ENCODE measurements around the gene CSK. TPM values are rescaled to one million over a fixed set of nuclear protein-coding genes. Genes with fewer than 3 reads are reported as not detected.

The CSK gene
- polyA plus RNA-seq, 1 of the 3 experiments (the other 2 are of a cell fraction) = 53.1 TPM

DNA sequence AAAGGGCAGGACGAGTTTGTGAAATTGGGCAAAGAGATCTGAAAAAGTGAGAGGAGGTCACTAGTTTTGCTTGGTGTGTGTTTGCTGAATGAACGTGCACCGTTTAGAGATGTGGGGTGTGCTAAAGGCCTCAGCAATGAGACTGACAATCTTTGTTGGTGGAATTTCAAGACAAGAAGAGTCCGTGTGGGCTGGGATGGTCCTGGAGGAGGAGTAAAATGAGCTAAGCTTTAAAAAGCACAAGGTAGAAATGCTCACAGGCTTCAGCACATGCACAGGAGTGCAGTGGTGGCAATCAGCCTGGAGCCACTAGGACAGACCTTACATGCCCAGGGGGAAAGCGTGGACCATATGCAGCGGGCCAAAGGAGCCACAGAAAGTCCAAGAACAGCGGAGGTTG, 43.1 kb downstream of the CSK start:
- CTCF ChIA-PET = interaction anchor here (1.0 to 10.2 kb wide), 7 partner anchors 8 to 126 kb away, joined by 4 to 82 read pairs (median 7); partner anchors contain the start of gene CSK
- H3K9me2 ChIP-seq = no peaks in the 10 kb centered on the region
- no peak overlapping the region for H3K4me2 ChIP-seq
- H3K27me3 ChIP-seq (ENCODE audit: insufficient read depth) = peaks cover 24% of the 10 kb centered on the region; the same call in 1 of the 2 replicates
- WGBS (ENCODE audit: low lambda C conversion rate) = 36% methylated on average over 7 of the region's 7 CpGs
- POLR2A ChIA-PET = no interaction called here
- H3K79me2 ChIP-seq (ENCODE audit: insufficient read depth) = no peaks in the 10 kb centered on the region
- H3K27ac ChIP-seq (ENCODE audit: low read depth in 2 of 2, low read length in 1 of 2) = no peak overlapping the region
- no peak overlapping the region for H3K9ac ChIP-seq
- no peak overlapping the region for H2AFZ ChIP-seq (ENCODE audit: low read depth)
- no peak overlapping the region for H3K4me3 ChIP-seq (ENCODE audit: low read depth in 2 of 2, low read length in 1 of 2)
- H3K4me1 ChIP-seq (ENCODE audit: control insufficient read depth in 1 of 2, insufficient read depth in 2 of 2, low read depth in 1 of 2, low read length in 1 of 2) = peaks cover 0 to 19% of the 10 kb centered on the region in 2 experiments; a peak in 1 of 4 replicates
- no peaks in the 10 kb centered on the region for H4K20me1 ChIP-seq (ENCODE audit: insufficient read depth)
- no peak for DNase-seq
- H3K36me3 ChIP-seq (replicated peaks in 1 of 2; ENCODE audit: control insufficient read depth in 1 of 2, insufficient read depth in 2 of 2, low read length in 1 of 2) = no peaks in the 10 kb centered on the region
- TF ChIP-seq, protein P1, sequence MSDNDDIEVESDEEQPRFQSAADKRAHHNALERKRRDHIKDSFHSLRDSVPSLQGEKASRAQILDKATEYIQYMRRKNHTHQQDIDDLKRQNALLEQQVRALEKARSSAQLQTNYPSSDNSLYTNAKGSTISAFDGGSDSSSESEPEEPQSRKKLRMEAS (IDR thresholded peaks at IDR 0.05; ENCODE audit: low read depth) = no peak
- TF ChIP-seq, protein P2, sequence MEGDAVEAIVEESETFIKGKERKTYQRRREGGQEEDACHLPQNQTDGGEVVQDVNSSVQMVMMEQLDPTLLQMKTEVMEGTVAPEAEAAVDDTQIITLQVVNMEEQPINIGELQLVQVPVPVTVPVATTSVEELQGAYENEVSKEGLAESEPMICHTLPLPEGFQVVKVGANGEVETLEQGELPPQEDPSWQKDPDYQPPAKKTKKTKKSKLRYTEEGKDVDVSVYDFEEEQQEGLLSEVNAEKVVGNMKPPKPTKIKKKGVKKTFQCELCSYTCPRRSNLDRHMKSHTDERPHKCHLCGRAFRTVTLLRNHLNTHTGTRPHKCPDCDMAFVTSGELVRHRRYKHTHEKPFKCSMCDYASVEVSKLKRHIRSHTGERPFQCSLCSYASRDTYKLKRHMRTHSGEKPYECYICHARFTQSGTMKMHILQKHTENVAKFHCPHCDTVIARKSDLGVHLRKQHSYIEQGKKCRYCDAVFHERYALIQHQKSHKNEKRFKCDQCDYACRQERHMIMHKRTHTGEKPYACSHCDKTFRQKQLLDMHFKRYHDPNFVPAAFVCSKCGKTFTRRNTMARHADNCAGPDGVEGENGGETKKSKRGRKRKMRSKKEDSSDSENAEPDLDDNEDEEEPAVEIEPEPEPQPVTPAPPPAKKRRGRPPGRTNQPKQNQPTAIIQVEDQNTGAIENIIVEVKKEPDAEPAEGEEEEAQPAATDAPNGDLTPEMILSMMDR (IDR thresholded peaks at IDR 0.05) = no peak
- no peaks in the 10 kb centered on the region for H3K9me3 ChIP-seq
- no peaks in the 10 kb centered on the region for H3F3A ChIP-seq (replicated peaks; ENCODE audit: insufficient read depth)

- Histone ChIP-seq H3K9ac (no peak overlapping the region), H3K4me2 (no peak overlapping the region), H4K20me1 (ENCODE audit: insufficient read depth) (no peaks in the 10 kb centered on the region), H3K9me3 (no peaks in the 10 kb centered on the region), H3K36me3 (replicated peaks in 1 of 2; ENCODE audit: control insufficient read depth in 1 of 2, insufficient read depth in 2 of 2, low read length in 1 of 2) (no peaks in the 10 kb centered on the region), H3K9me2 (no peaks in the 10 kb centered on the region), H3K27ac (ENCODE audit: low read depth in 2 of 2, low read length in 1 of 2) (no peak overlapping the region), H3K79me2 (ENCODE audit: insufficient read depth) (no peaks in the 10 kb centered on the region), H3K4me1 (ENCODE audit: control insufficient read depth in 1 of 2, insufficient read depth in 2 of 2, low read depth in 1 of 2, low read length in 1 of 2) (peaks cover 0 to 20% of the 10 kb centered on the region in 2 experiments; a peak in 1 of 4 replicates), H3K27me3 (ENCODE audit: insufficient read depth) (peaks cover 24% of the 10 kb centered on the region; the same call in 1 of the 2 replicates), H2AFZ (ENCODE audit: low read depth) (no peak overlapping the region), H3F3A (replicated peaks; ENCODE audit: insufficient read depth) (no peaks in the 10 kb centered on the region), H3K4me3 (ENCODE audit: low read depth in 2 of 2, low read length in 1 of 2) (no peak overlapping the region)
- WGBS (ENCODE audit: low lambda C conversion rate) = 50% methylated on average over 8 of the region's 10 CpGs
- no peak for TF ChIP-seq FOXJ3 (CRISPR knock-in tag; IDR thresholded peaks at IDR 0.05)
- TF ChIP-seq TAF1 (IDR thresholded peaks at IDR 0.05; ENCODE audit: borderline replicate concordance, low read depth, low read length) = no peak
- no peak for TF ChIP-seq CHD2 (IDR thresholded peaks at IDR 0.05; ENCODE audit: low read length, partially characterized antibody)
- no peak for TF ChIP-seq POLR2AphosphoS5 (IDR thresholded peaks at IDR 0.05; ENCODE audit: low read depth, low read length)
- TF ChIP-seq GATA2 (CRISPR knock-in tag; IDR thresholded peaks at IDR 0.05) = no peak
- TF ChIP-seq, protein P3, sequence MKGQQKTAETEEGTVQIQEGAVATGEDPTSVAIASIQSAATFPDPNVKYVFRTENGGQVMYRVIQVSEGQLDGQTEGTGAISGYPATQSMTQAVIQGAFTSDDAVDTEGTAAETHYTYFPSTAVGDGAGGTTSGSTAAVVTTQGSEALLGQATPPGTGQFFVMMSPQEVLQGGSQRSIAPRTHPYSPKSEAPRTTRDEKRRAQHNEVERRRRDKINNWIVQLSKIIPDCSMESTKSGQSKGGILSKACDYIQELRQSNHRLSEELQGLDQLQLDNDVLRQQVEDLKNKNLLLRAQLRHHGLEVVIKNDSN (IDR thresholded peaks at IDR 0.05; ENCODE audit: borderline replicate concordance, low read depth) = no peak
- no peak for TF ChIP-seq FOSL2 (IDR thresholded peaks at IDR 0.05; ENCODE audit: borderline replicate concordance, low read depth)
- no peak for TF ChIP-seq EZH2phosphoT487 (IDR thresholded peaks at IDR 0.05; ENCODE audit: borderline replicate concordance, low read depth)
- no peak for TF ChIP-seq RXRA (IDR thresholded peaks at IDR 0.05; ENCODE audit: borderline replicate concordance, low read depth)
- TF ChIP-seq YY1 (IDR thresholded peaks at IDR 0.05; ENCODE audit: low read depth) = no peak
- no peak for TF ChIP-seq FOXM1 (IDR thresholded peaks at IDR 0.05; ENCODE audit: low read depth)
- TF ChIP-seq RAD21 (IDR thresholded peaks at IDR 0.05; ENCODE audit: low read length) = no peak
- no peak for TF ChIP-seq NFIC (IDR thresholded peaks at IDR 0.05; ENCODE audit: borderline replicate concordance)
- no peak for TF ChIP-seq EP300 (IDR thresholded peaks at IDR 0.05; ENCODE audit: borderline replicate concordance in 1 of 2, low read depth in 1 of 2, low read length in 1 of 2)
- no peak for TF ChIP-seq NRF1 (IDR thresholded peaks at IDR 0.05; ENCODE audit: low read depth, low read length)
- ChIA-PET POLR2A (no interaction called here), CTCF (interaction anchor here (1.0 to 10.2 kb wide), 8 partner anchors 9 to 191 kb away, joined by 4 to 82 read pairs (median 9); no protein-coding TSS in a partner anchor)
- no peak for DNase-seq
Measured at GRCh38 chr15:74825866-74826265, 44.0 kb downstream of the CSK start.
